Epithelial cell of proximal tubule (primary cell): ENCODE measurements around the gene RAB22A. TPM values are rescaled to one million over a fixed set of nuclear protein-coding genes. Genes with fewer than 3 reads are reported as not detected.
A peak's percentile ranks its signal among the peaks of the same experiment; 100 is the strongest.

ENCODE experiments used
- DNase-seq: peaks from one replicate; pipeline ENCODE4 v3.0.0-alpha.2; 2011; ENCODE audit warnings: low read depth
- H3K4me3 ChIP-seq: 2 replicates; pipeline ENCODE4 v1.5.1; 2011; ENCODE audit warnings: low read depth, mild to moderate bottlenecking, low read length
- total RNA-seq: library from RNA; depleted of rRNA; stranded (reverse); fragments of >200 nt; gene quantifications from 2 replicates; pipeline ENCODE4 v1.2.3, GENCODE V29; 2015
- TF ChIP-seq, protein P1 (sequence below): conservative IDR thresholded peaks from 2 replicates; pipeline ENCODE4 v1.5.1; 2012; ENCODE audit warnings: low read depth, mild to moderate bottlenecking, low read length

RAB22A gene
- total RNA-seq, 1 donor from 2014 or later = 10.6 TPM

DNA sequence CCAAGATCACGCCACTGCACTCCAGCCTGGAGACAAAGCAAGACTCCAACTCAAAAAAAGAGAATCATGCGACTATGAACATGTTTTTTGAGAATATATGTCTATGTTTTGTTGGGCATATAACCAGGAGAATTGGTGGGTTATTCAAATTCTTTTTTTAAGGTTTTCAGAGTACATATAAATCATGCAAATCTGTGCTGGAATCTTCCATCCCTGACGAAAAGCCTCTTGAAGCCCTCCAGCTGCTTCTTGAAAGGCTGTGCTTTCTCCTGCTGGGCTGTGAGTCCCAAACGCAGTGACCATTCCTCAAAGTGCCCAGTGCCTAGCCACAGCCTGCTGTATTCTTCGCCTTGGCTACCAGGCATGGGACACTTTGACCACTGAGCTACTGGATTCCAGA lies 9.2 kb upstream of the RAB22A start:
- DNase-seq = no peak
- no peak overlapping the region for H3K4me3 ChIP-seq
- TF ChIP-seq, protein P1, sequence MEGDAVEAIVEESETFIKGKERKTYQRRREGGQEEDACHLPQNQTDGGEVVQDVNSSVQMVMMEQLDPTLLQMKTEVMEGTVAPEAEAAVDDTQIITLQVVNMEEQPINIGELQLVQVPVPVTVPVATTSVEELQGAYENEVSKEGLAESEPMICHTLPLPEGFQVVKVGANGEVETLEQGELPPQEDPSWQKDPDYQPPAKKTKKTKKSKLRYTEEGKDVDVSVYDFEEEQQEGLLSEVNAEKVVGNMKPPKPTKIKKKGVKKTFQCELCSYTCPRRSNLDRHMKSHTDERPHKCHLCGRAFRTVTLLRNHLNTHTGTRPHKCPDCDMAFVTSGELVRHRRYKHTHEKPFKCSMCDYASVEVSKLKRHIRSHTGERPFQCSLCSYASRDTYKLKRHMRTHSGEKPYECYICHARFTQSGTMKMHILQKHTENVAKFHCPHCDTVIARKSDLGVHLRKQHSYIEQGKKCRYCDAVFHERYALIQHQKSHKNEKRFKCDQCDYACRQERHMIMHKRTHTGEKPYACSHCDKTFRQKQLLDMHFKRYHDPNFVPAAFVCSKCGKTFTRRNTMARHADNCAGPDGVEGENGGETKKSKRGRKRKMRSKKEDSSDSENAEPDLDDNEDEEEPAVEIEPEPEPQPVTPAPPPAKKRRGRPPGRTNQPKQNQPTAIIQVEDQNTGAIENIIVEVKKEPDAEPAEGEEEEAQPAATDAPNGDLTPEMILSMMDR = no peak

DNA sequence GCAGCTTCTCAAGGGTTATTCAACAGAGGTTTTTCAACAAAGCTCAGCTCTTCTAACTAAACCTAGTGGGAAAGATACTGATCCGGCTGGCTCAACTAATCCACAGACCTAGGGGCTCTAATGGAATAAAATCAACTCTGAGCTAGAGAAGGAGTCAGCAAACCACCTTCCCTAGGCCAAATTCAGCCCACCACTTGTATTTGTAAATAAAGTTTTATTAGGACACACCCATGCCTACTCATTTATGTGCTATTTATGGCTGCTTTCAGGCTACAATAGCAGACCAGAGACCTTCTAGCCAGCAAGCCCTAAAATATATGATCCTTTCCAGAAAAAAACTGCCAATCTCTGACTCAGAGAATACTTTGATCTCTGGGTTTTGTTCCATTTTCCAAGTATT lies 6.0 kb upstream of the RAB22A start:
- TF ChIP-seq, protein P1 = no peak
- no peak overlapping the region for H3K4me3 ChIP-seq
- no peak for DNase-seq

DNA sequence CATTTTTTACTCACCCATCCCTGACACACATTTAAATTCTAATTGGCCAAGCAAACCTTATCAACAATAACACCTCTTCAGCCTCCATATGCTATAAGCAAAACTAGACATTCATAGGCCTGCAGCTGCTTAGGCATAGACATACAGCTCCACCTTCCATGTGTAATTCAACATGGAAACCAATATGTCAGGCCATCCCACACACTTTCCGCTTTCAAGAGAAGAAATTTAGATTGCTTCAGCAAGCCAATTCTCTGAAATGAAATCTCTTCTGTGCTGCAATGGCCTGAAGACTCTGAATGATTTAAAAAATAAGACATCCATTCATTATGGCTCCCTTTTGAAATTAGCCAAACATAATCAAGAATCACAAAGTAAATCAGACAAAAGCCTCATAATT lies 4.5 kb upstream of the RAB22A start:
- H3K4me3 ChIP-seq = no peak overlapping the region
- TF ChIP-seq, protein P1 = no peak

DNA sequence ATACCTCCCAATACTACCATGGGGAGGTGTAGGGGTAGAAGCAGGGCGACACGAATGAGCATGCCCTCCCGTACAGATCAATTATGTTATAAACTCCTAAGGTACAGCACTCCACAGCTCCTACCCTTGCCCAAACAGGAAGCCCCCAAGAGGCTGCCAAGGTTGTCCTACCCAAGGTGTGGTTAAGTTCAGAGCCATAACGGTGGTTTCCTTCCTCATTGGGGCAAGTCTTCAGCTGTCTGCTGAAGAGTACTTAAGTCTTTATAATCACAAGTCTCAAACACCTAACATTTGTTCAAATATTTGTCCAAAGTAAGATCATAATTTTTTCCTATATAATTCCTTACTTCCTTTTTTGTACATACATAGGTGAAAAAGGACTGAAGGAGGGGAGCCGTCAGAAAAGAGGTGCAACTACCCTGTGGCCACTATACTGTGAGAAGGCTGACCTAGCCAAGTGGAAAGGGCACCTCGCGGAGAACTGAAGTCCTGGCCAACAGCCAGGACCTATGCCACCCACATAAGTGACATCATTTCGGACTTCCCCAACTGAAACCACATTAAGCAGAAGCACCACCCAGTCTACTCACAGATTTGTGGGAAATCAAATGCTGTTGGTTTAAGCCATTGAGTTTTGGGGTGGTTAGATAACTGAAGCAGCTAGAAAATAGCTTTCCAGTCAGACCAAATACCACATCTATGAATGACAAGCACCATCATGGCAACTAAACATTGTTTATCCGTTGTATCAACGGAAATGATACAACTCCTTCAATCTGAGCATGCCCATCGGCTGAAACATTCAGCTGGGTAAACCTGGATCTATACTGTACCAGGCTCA lies 2.9 kb upstream of the RAB22A start:
- no peak overlapping the region for H3K4me3 ChIP-seq
- TF ChIP-seq, protein P1 = no peak
- DNase-seq = peak; percentile 96

More for the DNA sequence above, 4.5 kb upstream of the RAB22A start:
- DNase-seq = no peak

DNA sequence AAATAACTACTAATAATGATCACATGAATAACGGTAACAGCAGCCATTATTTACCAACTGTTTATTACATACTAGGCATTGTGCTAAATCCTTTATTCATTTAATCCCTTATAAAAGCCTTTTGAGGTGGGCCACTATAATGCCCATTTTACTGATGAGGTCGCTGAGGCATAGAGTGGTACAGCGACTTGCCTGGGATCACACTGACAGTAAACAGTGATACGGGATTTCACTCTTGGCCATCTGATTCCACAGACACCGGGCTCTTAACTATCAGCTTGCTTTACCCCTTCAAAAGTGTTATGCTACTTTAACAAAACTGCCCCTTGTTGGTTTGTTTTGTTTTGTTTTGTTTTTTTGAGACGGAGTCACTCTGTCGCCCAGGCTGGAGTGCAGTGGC lies 2.2 kb upstream of the RAB22A start:
- TF ChIP-seq, protein P1 = no peak
- no peak for DNase-seq
- no peak overlapping the region for H3K4me3 ChIP-seq

DNA sequence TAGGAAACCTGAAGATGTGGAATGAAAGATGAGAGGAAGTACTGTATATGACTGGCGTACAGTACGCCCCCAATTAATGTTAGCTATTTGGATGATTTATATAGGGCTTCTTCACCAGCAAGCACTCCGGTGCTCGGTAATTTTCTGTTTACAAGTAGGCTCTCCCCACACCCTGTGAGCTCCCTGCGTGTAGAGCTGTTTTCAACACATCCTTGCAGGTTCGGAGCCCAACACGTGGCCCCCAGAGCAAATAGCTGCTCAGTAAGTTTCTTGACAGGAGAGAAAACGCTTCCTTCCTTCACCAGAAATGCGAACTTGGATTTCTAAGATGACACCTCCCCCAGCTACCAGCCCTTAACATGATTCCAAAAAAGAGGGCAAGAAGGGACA lies 1.2 kb upstream of the RAB22A start:
- TF ChIP-seq, protein P1 = no peak
- H3K4me3 ChIP-seq = peak overlapping the region; percentile 88
- DNase-seq = no peak
